Left ventricle myocardium inferior (tissue), 1 donor: ENCODE results near the gene KCNG2. TPM values are rescaled to one million over a fixed set of nuclear protein-coding genes. Genes with fewer than 3 reads are reported as not detected.

Experiments used
- DNase-seq: peaks from one replicate; pipeline ENCODE4 v3.0.0-alpha.2; 2020
- H3K27ac ChIP-seq: fragments of 200-600 bp; replicated peaks from 2 replicates; pipeline ENCODE4 v1.8.0; 2021
- H3K27me3 ChIP-seq: fragments of 200-600 bp; 2 replicates; pipeline ENCODE4 v1.8.0; 2021; ENCODE audit warnings: low read depth
- H3K36me3 ChIP-seq: fragments of 200-600 bp; 2 replicates; pipeline ENCODE4 v1.8.0; 2021
- H3K4me1 ChIP-seq: fragments of 200-600 bp; 2 replicates; pipeline ENCODE4 v1.8.0; 2021
- H3K4me3 ChIP-seq: fragments of 200-600 bp; 2 replicates; pipeline ENCODE4 v1.8.0; 2021; ENCODE audit warnings: mild to moderate bottlenecking, moderate library complexity
- H3K9me3 ChIP-seq: fragments of 200-600 bp; replicated peaks from 2 replicates; pipeline ENCODE4 v1.8.0; 2021
- intact Hi-C: fragments of 100-400 bp; cut with micrococcal nuclease; formaldehyde crosslinking; loops from one replicate; pipeline ENCODE4 v1.11.0; 2022
- total RNA-seq: library from RNA; stranded (reverse); fragmentation: NEBNext Ultra II Directional; extraction: Animal tissue kit (Norgen Biotek cat#: 25700); gene quantifications from one replicate; pipeline ENCODE4 v1.2.1, GENCODE V29; 2021
- TF ChIP-seq, protein P1 (sequence below): fragments of 200-600 bp; IDR thresholded peaks from 2 replicates; pipeline ENCODE4 v1.8.0; 2021; ENCODE audit warnings: antibody characterized with exemption, mild to moderate bottlenecking, borderline replicate concordance
- donor health status: DM: no; HTN: yes; CAD: no; lungs with severe emphysema.

KCNG2 gene
- total RNA-seq, 1 donor from 2014 or later = not detected

DNA sequence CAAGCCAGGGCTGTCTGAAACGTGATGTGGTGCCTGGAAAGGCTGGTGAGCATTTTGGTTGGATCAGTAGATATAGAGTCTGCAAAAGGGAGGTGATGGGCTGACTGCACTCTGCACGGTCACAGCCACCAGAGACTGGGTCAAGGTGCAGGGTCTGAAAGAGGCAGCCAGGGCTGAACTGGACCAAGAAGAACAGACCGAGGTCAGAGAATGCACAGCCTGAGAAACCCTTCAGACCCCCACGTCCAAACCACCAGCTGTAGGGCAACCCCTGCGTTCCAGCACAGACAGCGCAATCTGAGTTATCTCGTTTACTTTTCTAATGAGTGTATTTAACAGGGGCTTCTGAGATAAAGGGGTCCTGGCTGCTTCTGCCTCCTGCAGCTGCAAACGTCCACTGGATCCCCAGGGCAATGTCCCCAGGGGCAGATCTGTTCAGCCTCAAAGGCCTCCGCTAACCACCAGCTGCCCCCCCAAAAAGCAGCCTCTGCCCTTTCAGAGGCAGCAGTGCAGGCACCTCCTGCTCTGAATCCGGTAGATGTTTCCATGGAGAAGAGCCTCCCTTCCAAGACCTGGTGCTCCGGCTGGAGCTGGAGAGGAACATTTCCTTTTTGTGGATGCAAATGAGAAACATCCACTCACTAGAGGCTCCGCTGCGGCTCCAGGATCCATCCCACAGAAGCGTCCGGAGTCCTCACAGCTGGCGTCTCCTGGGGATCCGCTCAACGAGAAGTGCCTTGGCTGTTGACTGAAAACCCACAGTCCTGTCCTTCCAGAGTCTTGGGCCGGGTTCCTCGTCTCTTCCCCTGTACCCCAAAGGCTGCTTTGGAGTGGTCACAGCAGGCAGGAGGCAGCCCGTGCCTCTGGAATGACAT lies 970 bp upstream of the KCNG2 start:
- TF ChIP-seq, protein P1, sequence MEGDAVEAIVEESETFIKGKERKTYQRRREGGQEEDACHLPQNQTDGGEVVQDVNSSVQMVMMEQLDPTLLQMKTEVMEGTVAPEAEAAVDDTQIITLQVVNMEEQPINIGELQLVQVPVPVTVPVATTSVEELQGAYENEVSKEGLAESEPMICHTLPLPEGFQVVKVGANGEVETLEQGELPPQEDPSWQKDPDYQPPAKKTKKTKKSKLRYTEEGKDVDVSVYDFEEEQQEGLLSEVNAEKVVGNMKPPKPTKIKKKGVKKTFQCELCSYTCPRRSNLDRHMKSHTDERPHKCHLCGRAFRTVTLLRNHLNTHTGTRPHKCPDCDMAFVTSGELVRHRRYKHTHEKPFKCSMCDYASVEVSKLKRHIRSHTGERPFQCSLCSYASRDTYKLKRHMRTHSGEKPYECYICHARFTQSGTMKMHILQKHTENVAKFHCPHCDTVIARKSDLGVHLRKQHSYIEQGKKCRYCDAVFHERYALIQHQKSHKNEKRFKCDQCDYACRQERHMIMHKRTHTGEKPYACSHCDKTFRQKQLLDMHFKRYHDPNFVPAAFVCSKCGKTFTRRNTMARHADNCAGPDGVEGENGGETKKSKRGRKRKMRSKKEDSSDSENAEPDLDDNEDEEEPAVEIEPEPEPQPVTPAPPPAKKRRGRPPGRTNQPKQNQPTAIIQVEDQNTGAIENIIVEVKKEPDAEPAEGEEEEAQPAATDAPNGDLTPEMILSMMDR = no peak
- Histone ChIP-seq H3K9me3 (no peaks in the 10 kb centered on the region), H3K36me3 (no peaks in the 10 kb centered on the region), H3K4me3 (no peak overlapping the region), H3K27ac (no peak overlapping the region), H3K4me1 (peaks cover 26% of the 10 kb centered on the region), H3K27me3 (peaks cover 96% of the 10 kb centered on the region)
- no peak for DNase-seq
- intact Hi-C loops = no loop called here

DNA sequence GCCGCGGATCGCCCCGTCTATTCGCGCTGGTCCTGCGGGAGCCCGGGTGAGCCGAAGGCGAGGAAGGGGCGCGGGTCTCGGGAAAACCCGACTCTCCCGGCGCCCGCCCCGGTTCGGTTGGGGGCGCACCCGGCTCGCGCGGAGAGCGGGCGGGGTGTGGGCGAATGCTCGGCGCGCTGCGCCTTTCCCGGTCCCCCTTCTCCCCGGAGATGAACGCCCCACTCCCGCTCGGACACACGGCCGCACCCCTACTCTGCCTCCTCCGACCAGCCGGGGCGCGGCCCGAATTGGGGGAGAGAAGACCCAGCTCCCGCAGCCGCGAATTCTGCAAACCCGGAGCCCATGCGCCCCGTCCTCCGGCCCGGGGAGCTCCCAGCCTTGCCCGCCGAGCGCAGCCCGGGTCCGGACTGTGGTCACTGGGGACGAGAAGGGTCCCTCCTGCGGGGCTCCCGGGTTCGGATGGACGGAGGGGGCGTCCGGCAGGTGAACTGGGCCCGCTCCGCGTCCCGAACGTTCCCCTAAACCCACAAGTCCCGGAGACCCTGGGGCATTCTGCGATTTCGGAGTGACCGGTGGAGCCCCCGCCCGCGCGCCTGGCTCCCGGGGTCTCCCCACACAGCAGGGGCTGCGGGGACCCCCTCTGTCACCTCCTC lies 734 bp downstream of the KCNG2 start:
- no peak overlapping the region for H3K27ac ChIP-seq
- DNase-seq = no peak

DNA sequence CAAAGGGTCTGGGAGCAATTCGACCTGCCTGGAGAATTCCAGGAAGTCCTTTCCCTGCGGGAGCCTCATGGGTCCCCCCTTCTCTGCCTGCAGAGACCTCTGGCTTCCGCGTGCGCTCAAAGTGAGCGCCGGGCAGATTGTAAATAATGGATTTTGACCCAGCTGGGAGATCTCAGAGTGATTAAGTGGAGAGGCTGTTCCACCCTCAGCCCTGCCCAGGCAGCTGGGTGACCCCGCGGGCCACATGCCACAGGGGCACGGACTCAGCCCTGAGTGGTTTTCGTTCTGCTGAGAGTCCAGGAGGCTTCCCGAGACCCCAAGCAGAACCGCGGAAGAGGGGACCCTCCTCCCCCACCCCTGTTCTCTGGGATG lies 1.2 kb downstream of the KCNG2 start:
- Histone ChIP-seq H3K36me3 (no peaks in the 10 kb centered on the region), H3K27ac (no peak overlapping the region), H3K27me3 (peaks cover 89% of the 10 kb centered on the region), H3K9me3 (no peaks in the 10 kb centered on the region), H3K4me3 (peak overlapping the region; percentile 57), H3K4me1 (peaks cover 24% of the 10 kb centered on the region)
- intact Hi-C loops = no loop called here
- no peak for DNase-seq
- TF ChIP-seq, protein P1 = no peak

More for the DNA sequence above, 734 bp downstream of the KCNG2 start:
- peak overlapping the region; percentile 57 for H3K4me3 ChIP-seq
- TF ChIP-seq, protein P1 = no peak
- no peaks in the 10 kb centered on the region for H3K36me3 ChIP-seq
- no peaks in the 10 kb centered on the region for H3K9me3 ChIP-seq
- intact Hi-C loops = no loop called here
- H3K27me3 ChIP-seq = peaks cover 94% of the 10 kb centered on the region
- peaks cover 24% of the 10 kb centered on the region for H3K4me1 ChIP-seq

DNA sequence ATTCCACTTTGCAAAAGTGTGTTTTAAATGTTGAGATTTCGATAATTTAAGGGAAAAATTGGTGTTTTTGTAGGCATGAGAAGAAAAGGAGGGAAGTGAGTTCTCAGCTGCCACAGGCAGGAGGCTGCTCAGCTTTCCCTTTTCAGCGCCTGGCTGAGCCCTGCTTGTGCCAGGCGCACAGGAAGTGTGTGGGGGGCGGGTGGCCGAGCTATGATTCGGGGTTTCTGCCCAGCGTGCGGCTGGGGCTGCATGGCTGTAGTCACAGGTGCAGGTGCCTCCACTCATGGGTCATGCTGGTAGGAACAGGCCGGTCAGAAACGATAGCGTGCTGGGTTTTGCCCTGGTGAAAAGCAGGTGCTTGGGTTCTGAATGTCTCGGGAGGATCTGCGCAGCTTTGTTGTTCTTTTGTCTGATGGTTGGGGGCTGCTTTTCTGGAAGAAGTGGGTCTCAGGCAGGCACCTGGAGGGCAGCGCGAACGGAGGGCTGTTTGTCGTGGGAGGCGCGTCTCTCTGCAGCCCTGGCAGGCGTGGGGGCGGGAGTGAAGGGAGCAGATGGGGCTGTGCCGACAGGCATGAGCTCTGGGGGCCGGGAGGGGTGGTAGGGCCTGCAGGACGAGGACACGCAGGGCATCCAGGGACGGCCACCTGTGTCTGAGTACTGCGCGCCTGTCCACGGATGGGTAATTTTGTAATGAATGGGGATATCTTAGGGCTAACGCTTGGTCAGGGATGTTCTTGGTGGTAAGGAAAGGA lies 2.1 kb downstream of the KCNG2 start:
- no peak for DNase-seq
- TF ChIP-seq, protein P1 = no peak
- H3K27me3 ChIP-seq = peaks cover 87% of the 10 kb centered on the region
- intact Hi-C loops = no loop called here
- H3K27ac ChIP-seq = no peak overlapping the region
- H3K36me3 ChIP-seq = no peaks in the 10 kb centered on the region
- H3K4me1 ChIP-seq = peaks cover 24% of the 10 kb centered on the region
- H3K9me3 ChIP-seq = no peaks in the 10 kb centered on the region
- H3K4me3 ChIP-seq = no peak overlapping the region

DNA sequence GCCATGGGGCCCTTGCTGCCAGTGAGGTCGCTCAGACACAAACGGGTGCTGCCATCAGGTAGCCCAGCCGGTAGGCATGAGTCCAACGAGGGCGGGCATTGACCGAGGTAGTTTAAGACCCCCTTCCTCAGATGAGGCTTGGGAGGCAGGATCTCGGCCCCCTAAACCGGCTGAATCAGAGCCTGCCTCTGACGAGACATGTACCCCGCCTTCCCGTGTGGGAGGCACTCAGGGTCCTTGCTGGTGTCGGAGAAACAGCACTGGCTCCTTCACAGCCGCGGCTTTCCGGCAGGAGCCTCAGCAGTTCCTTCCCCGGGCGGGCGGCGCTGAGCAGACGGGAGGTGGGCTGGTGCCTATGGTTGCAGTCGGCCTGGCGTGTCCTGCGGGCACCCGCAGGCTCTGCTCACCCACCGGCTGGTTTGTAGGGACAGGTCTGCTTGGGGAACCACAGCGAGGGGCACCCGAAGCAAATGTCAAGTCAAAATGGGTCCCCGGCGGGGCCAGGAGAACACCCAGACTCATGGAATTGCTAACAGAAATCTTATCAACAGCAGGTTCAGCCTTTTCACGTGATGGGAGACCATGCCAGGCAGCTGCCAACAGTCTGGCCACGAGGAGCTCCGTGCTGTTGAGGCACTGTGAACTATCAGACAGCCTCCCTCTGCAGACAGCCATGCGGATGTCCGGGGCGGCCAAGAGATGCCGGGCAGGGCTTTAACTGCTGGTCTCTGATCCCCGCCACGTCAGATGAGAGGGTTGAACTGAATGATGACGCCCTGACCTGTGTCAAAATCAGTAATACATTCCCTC lies 2.8 kb downstream of the KCNG2 start:
- Histone ChIP-seq H3K36me3 (no peaks in the 10 kb centered on the region), H3K4me3 (no peak overlapping the region), H3K27me3 (peaks cover 83% of the 10 kb centered on the region), H3K4me1 (peaks cover 24% of the 10 kb centered on the region), H3K27ac (no peak overlapping the region), H3K9me3 (no peaks in the 10 kb centered on the region)
- TF ChIP-seq, protein P1 = no peak
- no peak for DNase-seq
- intact Hi-C loops = no loop called here
